Measurements from ENCODE around the gene ZNF697.
A peak's percentile ranks its signal among the peaks of the same experiment; 100 is the strongest.
"Not testable (repeated sequence)": the region's sequence is repeated elsewhere in the genome, so short reads cannot be mapped to it uniquely, and the experiment has no call there.

The ZNF697 gene

GRCh38 chr1:119602169-119602568 is 45.9 kb downstream of the ZNF697 start:
- DNase-seq (ENCODE audit: low read depth): no peak

GRCh38 chr1:119600976-119601375 is 47.1 kb downstream of the ZNF697 start:
- DNase-seq (ENCODE audit: low read depth): no peak

- DNase-seq (ENCODE audit: low read depth): no peak
Measured at GRCh38 chr1:119600561-119600960, 47.5 kb downstream of the ZNF697 start.

GRCh38 chr1:119595606-119596005 is 52.5 kb downstream of the ZNF697 start:
- no peak for DNase-seq (ENCODE audit: low read depth)

GRCh38 chr1:119595168-119595567 is 52.9 kb downstream of the ZNF697 start:
- no peak for DNase-seq (ENCODE audit: low read depth)

GRCh38 chr1:119594376-119594775 is 53.7 kb downstream of the ZNF697 start:
- no peak for DNase-seq (ENCODE audit: low read depth)

- DNase-seq (ENCODE audit: low read depth): no peak
Measured at GRCh38 chr1:119593805-119594204, 54.3 kb downstream of the ZNF697 start.

- DNase-seq (ENCODE audit: low read depth): no peak
Measured at GRCh38 chr1:119590393-119590792, 57.7 kb downstream of the ZNF697 start.

GRCh38 chr1:119588621-119589020 is 59.4 kb downstream of the ZNF697 start:
- DNase-seq (ENCODE audit: low read depth): no peak

GRCh38 chr1:119587341-119587740 is 60.7 kb downstream of the ZNF697 start:
- DNase-seq (ENCODE audit: low read depth): peak; percentile 41

- not testable (repeated sequence) for DNase-seq (ENCODE audit: low read depth)
Measured at GRCh38 chr1:119585801-119586200, 62.3 kb downstream of the ZNF697 start.

GRCh38 chr1:119582801-119583200 is 65.3 kb downstream of the ZNF697 start:
- peak; percentile 20 for DNase-seq (ENCODE audit: low read depth)

GRCh38 chr1:119581076-119581475 is 67.0 kb downstream of the ZNF697 start:
- DNase-seq (ENCODE audit: low read depth): not testable (repeated sequence)

- DNase-seq (ENCODE audit: low read depth): no peak
Measured at GRCh38 chr1:119573886-119574285, 74.2 kb downstream of the ZNF697 start.

- not testable (repeated sequence) for DNase-seq (ENCODE audit: low read depth)
Measured at GRCh38 chr1:119569930-119570622, 78.0 kb downstream of the ZNF697 start.

Measured in HS-27A (cell line).